ENCODE data around the gene APP.
"Not testable (repeated sequence)": the region's sequence is repeated elsewhere in the genome, so short reads cannot be mapped to it uniquely, and the experiment has no call there.

Gene APP

DNA sequence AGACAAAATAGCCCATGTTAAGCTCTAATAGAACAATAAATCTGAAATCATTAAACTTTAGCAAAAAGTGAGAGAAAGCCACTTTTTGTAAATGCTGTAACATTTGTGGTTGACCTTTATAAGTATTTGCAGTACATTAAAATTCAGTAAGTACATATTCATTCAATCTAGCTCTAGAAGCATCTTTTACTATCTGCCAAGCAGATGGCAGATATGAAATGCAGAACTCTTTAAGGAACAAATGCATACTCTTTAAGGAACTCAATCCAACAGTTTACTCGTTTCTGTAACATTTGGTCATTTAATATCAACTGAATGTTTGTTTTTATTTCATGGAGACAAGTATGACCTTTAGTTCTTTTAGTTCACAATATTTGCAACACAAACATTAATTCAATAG lies 150.1 kb downstream of the APP start:
- no peak for DNase-seq (ENCODE audit: low read depth)

- DNase-seq (ENCODE audit: low read depth) = no peak
Observed at GRCh38 chr21:26020081-26020480, 150.5 kb downstream of the APP start.

DNA sequence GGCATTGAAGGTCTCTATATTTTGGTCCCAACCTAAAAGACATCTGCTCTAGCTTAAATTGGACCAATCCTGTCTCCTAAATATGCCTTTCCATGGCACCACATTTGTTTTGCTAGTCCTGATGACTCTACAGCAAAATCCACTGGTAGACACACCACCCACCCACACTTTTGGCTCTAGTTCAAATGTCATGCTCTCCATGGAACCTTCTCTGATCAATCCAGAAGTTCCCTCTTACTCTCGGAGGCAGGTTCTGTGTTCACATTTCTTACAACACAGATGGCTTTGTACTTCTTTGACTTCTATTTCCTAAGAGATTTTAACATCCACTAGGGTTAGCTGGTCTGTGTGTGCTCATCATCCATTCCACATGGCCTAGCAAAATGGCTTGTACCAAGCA lies 151.3 kb downstream of the APP start:
- DNase-seq (ENCODE audit: low read depth) = no peak

- DNase-seq (ENCODE audit: low read depth) = no peak
Observed at GRCh38 chr21:26013970-26014369, 156.6 kb downstream of the APP start.

GRCh38 chr21:26012482-26012881 lies 158.1 kb downstream of the APP start:
- DNase-seq (ENCODE audit: low read depth) = not testable (repeated sequence)

DNA sequence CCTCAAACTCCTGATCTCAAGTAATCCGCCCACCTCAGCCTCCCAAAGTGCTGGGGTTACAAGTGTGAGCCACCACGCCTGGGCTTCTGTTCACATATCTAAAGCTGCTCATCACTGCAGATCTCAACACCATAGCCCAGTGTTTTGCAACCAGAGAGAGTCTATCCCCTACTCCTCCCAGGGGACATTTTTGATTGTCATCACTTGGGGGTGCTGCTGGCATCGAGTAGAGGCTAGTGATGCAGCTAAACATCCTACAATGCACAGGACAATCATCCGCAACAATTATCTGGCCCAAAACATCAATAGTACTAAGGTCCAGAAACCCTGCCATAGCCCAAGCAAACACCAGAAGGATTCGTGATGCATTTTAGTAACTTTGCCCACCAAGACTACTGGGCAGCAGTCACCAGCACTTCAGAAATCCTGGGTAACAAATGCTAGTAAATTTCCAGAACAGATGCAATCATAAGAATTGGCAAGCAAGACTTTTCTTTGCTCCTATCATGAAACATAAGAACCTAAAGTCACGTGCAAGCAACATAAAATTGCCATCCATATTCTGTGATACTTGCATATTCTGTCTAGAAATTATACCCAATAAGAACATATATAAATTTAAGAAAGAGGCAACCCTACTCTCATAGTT lies 159.2 kb downstream of the APP start:
- no peak for DNase-seq (ENCODE audit: low read depth)

DNA sequence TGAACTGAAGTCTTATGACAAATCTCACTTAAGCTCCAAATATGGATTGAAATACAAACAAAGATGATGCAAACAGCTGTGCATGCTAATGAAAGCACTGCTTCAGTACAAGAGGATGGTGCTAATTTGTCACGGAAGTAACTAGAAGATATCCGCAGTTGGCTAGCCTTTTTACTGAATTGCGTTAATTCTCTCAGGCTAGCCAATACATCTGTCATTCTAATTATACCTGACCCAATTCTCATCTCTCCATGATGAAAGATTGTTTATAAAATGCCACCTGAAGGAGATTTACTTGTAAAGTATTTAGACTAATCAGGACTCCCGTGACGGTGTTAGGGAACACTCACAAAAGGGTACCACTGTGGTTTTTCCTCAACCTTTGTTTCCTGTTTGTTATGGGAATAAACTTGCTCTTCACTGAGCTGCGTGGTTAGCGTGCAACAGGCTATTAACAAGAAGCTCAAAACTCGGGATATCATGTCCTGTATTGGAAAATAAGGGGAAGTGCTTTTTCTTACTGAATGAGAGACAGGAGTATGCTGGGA lies 162.5 kb downstream of the APP start:
- peak; percentile 8 for DNase-seq (ENCODE audit: low read depth)

GRCh38 chr21:26005464-26005863 lies 165.1 kb downstream of the APP start:
- no peak for DNase-seq (ENCODE audit: low read depth)

- DNase-seq (ENCODE audit: low read depth) = no peak
Observed at GRCh38 chr21:26003404-26003803, 167.2 kb downstream of the APP start.

DNA sequence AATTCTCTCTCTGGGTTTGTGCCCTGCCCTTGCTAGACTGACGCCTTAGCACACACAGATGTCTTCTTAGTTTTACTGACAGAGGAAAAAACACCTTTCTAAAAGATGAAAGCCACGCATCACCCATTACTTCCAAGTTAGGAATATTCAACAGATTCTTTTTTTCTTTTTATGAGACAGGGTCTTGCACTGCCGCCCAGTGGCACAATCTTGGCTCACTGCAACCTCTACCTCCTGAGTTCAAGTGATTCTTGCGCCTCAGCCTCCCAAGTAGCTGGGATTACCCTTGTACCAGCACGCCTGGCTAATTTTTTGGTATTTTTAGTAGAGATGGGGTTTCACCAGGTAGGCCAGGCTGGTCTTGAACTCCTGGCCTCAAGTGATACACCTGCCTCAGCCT lies 169.2 kb downstream of the APP start:
- DNase-seq (ENCODE audit: low read depth) = no peak

GRCh38 chr21:25999921-26000582 lies 170.5 kb downstream of the APP start:
- DNase-seq (ENCODE audit: low read depth) = no peak

DNA sequence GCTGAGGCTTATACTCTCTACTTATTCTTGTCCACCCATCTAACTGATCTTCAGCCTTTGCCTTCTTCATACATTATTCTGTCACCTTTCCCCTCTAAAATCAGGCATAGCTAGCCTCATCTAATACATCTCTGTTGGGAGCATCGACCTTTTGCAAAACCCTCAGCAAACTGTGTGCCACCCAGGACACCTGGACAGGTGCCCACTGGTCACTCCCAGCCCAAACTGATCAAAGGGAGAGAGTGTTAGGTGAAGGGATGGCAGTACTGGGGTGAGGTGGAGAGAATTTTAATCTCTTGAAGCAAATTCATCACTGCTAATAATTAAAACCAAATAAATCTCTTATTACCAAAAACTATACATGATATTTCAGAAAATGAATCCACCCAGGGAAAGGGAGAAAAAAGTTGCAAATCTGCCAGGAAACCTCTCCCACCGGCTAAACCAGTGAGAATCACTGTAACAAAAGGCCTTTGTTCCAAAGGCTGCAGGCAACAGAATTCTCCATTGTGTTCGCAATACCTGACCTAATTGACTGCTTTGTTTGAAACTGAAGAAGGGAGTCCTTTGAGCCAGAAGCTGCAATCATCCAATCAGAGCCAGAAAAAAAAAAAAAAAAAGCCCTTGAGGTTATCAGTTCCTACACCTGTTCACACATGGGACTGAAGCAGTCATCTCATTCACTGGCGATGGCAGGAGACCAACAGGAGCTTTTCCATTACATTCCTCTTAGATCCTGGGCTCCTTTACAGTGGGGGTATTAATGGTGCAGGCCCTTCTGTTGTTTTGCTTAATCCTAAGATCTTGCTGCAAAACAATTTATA lies 172.6 kb downstream of the APP start:
- no peak for DNase-seq (ENCODE audit: low read depth)

DNA sequence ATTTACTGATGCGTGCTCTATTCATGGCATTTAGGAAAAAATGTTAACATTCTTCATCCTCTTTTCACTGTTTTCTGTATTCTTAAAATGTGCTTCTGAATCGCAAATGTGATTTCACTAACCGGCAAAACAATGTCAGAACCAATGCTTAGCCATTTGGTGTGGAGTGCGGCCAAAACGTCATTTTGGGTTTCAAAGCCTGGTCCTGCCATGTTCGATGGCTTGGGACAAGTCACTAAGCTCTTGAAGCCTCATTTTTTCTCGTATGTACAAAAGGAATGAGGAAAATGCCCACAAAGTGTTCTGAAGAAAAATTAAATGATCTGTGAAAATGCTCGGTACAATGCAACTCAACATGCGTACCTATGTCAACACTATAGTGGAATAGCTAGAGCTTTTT lies 175.3 kb downstream of the APP start:
- DNase-seq (ENCODE audit: low read depth) = no peak

DNA sequence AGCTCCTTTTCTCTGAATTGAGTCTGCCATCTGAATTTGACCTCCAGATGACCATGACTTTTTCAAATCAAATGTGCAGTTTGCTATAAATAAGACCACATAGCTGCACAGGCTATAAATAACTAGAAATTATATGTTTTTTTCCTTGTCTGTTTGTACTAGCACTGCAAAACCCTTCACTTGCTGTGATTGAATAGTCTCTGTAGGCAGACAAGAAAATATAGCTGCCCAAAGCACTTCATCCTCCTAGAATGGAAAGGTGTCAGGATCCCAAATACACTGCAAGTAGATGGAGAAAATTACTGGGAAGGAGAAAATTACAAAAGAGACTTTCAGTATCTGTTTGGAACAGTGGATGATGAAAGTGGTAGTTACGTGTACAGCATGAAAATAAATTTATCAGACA lies 175.8 kb downstream of the APP start:
- no peak for DNase-seq (ENCODE audit: low read depth)

DNA sequence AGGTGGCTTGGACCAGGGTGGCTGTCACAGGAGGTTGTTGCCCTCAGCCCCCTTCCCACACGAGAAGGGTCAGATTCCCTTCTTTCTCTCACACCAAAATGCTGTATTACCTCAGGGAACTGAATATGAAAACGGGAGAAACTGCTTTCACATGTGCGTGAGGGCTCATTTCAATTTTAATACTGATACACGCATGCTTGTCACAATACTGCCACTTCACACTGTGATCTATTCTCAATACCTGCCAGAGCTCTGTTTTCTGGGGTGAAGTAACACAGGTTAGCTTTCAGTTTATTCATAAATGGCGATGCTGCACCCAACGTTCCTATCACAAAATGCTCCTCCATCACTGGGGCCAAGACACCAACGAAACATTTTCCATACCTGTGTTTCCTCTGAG lies 181.8 kb downstream of the APP start:
- no peak for DNase-seq (ENCODE audit: low read depth)

DNA sequence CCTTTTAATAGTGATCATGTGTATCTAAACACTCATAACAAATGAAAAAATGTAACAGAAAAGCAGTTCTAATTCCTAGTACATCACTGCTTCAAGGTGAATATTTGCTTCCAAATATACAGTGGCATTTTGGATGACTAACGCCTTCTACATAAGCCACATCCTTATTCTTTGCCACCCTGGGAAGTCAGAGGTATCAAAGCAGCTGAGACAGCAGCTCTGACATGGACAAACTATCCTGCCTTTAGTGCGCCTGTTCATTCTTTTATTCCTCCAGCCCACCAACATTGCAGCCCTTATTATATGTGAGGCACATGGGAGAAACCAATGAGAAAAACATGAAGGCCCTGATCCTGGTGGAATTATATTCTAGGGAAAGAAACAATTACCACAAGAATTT lies 183.0 kb downstream of the APP start:
- DNase-seq (ENCODE audit: low read depth) = no peak

DNA sequence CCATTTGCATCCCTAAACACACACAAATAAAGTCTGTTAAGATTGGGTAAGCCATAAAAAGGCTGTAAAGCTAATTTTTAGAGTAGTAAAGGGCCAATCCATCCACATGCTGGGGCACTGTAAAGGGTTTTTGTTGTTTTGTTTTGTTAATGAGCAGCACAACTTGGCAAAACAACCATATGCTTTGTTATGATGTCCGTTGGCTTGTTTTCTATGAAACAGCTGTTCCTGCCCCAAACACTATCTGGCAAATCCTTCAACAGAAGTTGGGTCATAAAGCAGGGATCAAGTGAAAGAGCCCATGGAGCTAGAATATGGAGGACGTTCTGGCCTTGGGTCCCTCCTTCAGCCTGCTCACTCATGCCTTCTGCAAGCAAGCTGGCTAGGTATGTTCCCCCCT lies 183.6 kb downstream of the APP start:
- DNase-seq (ENCODE audit: low read depth) = no peak

DNA sequence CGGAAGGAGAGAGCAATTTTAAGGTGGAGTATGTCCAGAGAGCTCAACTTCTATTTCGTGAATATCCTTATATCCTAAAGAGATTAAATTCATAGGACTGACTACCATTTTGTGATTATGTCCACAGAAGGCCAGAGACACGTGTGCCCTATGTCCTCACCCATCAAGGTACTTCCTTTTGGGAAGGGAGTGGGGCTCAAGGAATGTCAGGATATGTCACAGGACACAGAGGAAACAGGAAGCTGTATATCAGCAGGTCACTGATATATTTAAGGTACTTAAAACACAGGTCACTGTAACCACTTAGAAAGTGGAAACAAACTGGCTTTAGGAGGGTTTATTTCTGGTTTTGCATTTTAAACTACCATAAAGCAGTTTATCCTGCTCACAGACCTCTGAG lies 184.6 kb downstream of the APP start:
- no peak for DNase-seq (ENCODE audit: low read depth)

DNA sequence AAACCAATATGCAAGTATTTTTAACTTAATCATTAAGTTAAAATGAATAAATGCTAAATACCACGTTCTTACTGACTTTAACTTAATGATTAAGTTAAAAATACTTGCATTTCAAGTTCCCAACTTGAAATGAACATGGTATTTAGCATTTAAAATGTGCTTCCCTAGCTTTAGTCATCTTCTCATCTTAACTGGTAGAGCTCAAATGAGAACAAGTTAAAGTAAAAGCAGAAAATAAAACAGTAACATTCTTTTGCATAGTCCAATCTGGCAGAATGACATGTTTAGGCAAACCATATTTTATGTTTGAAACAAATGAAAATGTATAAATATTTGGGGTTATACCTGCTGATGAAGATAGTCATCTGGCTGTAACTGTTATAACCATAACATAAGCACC lies 186.0 kb downstream of the APP start:
- DNase-seq (ENCODE audit: low read depth) = no peak

- no peak for DNase-seq (ENCODE audit: low read depth)
Observed at GRCh38 chr21:25983745-25984144, 186.8 kb downstream of the APP start.

DNA sequence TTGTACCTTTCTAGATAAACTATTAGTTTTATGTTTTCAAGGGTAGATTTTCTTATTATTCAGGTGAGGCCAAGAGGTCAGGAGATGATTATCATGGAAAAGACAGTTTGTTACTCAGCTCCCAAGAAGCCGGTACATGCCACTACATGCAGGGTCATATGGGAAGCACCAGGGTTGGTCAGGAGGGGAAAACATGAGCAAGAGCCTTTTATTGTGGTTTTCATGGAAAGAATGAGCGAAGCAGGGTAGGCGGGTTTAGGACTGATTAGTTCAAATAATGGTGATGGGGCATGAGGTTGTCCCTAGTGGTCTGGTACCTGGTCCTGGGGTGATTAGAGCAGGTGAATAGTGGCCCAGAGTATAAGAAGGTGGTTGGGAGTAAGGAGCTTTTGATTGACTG lies 189.9 kb downstream of the APP start:
- DNase-seq (ENCODE audit: low read depth) = no peak

- no peak for DNase-seq (ENCODE audit: low read depth)
Observed at GRCh38 chr21:25979845-25980616, 190.5 kb downstream of the APP start.

Measured in stromal cell of bone marrow (primary cell).